IMR-90 (cell line): Measurements from ENCODE around the gene ADAMTS18. TPM values are rescaled to one million over a fixed set of nuclear protein-coding genes. Genes with fewer than 3 reads are reported as not detected.

ENCODE experiments used
- ATAC-seq: fragments of 200-7000 bp; cut with Tn5 transposase; 2 replicates; pipeline ENCODE4 v1.9.1; 2020; ENCODE audit warnings: low read depth, mild to moderate bottlenecking, moderate library complexity
- BruUV-seq: library from RNA; stranded (reverse); fragments of 400-500 nt; replicated peaks from 2 replicates; lab custom pipeline; 2021; lab: Mats Ljungman, UMichigan
- CTCF ChIA-PET: fragments of 300-600 bp; formaldehyde crosslinking; extraction: SDS; loops from one replicate; lab custom pipeline; 2021; ENCODE audit warnings: antibody characterized with exemption; lab: Yijun Ruan, JAX
- POLR2A ChIA-PET: fragments of 300-600 bp; sonication (Branson Sonifier 250); formaldehyde crosslinking; loops from one replicate; lab custom pipeline; 2022; ENCODE audit warnings: antibody characterized with exemption; ENCODE audit not compliant: unreplicated experiment; lab: Charles Lee
- DNase-seq: peaks from one replicate; pipeline ENCODE4 v3.0.0; 2013
- H2AFZ ChIP-seq: replicated peaks from 2 replicates; pipeline ENCODE3; 2013; ENCODE audit warnings: low read length, mild to moderate bottlenecking; ENCODE audit not compliant: poor library complexity
- H2AK5ac ChIP-seq: 2 replicates; pipeline ENCODE4 v1.6.1; 2013; ENCODE audit warnings: low read depth, low read length, inconsistent platforms
- H2AK9ac ChIP-seq: replicated peaks from 2 replicates; pipeline ENCODE3; 2013; ENCODE audit warnings: mild to moderate bottlenecking, low read depth, low read length, moderate library complexity; ENCODE audit not compliant: poor library complexity
- H2BK120ac ChIP-seq: 2 replicates; pipeline ENCODE4 v1.6.1; 2013; ENCODE audit warnings: low read depth, low read length, inconsistent platforms
- H2BK15ac ChIP-seq: 3 replicates; pipeline ENCODE4 v1.6.1; 2013; ENCODE audit warnings: low read depth, low read length, inconsistent platforms
- H2BK20ac ChIP-seq: 2 replicates; pipeline ENCODE4 v1.6.1; 2013; ENCODE audit warnings: low read depth, mild to moderate bottlenecking, inconsistent platforms, low read length, moderate library complexity
- H2BK5ac ChIP-seq: 2 replicates; pipeline ENCODE4 v1.6.1; 2013; ENCODE audit warnings: mild to moderate bottlenecking, low read depth, low read length, inconsistent platforms; ENCODE audit not compliant: poor library complexity, severe bottlenecking
- H3K14ac ChIP-seq: replicated peaks from 2 replicates; pipeline ENCODE4 v1.6.1; 2013; ENCODE audit warnings: low read depth, low read length, inconsistent platforms
- H3K18ac ChIP-seq: 2 replicates; pipeline ENCODE4 v1.6.1; 2013; ENCODE audit warnings: low read depth, low read length, control low read depth
- H3K23ac ChIP-seq: 2 replicates; pipeline ENCODE4 v1.6.1; 2013; ENCODE audit warnings: low read depth, low read length, inconsistent platforms
- H3K27ac ChIP-seq: 2 replicates; pipeline ENCODE4 v1.5.1; 2013; ENCODE audit warnings: mild to moderate bottlenecking, control low read depth, low read length; ENCODE audit not compliant: insufficient read depth
- H3K27me3 ChIP-seq: 2 replicates; pipeline ENCODE4 v1.6.1; 2013; ENCODE audit warnings: low read length; ENCODE audit not compliant: control insufficient read depth, insufficient read depth
- H3K36me3 ChIP-seq: 2 replicates; pipeline ENCODE4 v1.6.1; 2013; ENCODE audit warnings: low read length, mixed read lengths; ENCODE audit not compliant: control insufficient read depth, insufficient read depth
- H3K4ac ChIP-seq: 2 replicates; pipeline ENCODE4 v1.6.1; 2013; ENCODE audit warnings: low read depth, low read length, inconsistent platforms
- H3K4me1 ChIP-seq: 2 replicates; pipeline ENCODE4 v1.6.1; 2013; ENCODE audit warnings: low read length, mixed read lengths; ENCODE audit not compliant: control insufficient read depth, insufficient read depth
- H3K4me2 ChIP-seq: 2 replicates; pipeline ENCODE4 v1.6.1; 2013; ENCODE audit warnings: low read depth, mild to moderate bottlenecking, control low read depth, low read length, moderate library complexity
- H3K4me3 ChIP-seq: 2 replicates; pipeline ENCODE4 v1.5.1; 2013; ENCODE audit warnings: low read depth, mild to moderate bottlenecking, control low read depth, low read length, moderate library complexity; ENCODE audit not compliant: insufficient read depth
- H3K56ac ChIP-seq: 2 replicates; pipeline ENCODE4 v1.6.1; 2013; ENCODE audit warnings: low read length, inconsistent platforms; ENCODE audit not compliant: insufficient read depth; ENCODE audit errors: extremely low read depth
- H3K79me1 ChIP-seq, 2 experiments: 2 replicates each; pipeline ENCODE4 v1.6.1; 2013; ENCODE audit warnings: low read length in 2 of 2, inconsistent platforms in 1 of 2, low read depth in 1 of 2
- H3K9ac ChIP-seq: 2 replicates; pipeline ENCODE4 v1.6.1; 2013; ENCODE audit warnings: low read depth, low read length, control low read depth
- H3K9me1 ChIP-seq: 2 replicates; pipeline ENCODE4 v1.6.1; 2013; ENCODE audit warnings: low read length, inconsistent platforms; ENCODE audit not compliant: insufficient read depth
- H3K9me3 ChIP-seq: 2 replicates; pipeline ENCODE4 v1.6.1; 2013; ENCODE audit warnings: low read length; ENCODE audit not compliant: control insufficient read depth, insufficient read depth
- H4K20me1 ChIP-seq: 2 replicates; pipeline ENCODE4 v1.6.1; 2013; ENCODE audit warnings: low read length, inconsistent platforms; ENCODE audit not compliant: insufficient read depth
- H4K5ac ChIP-seq: 2 replicates; pipeline ENCODE4 v1.6.1; 2013; ENCODE audit warnings: mild to moderate bottlenecking, low read depth, low read length, control low read depth
- H4K8ac ChIP-seq, 2 experiments: 2 replicates each; pipeline ENCODE4 v1.6.1; 2013; ENCODE audit warnings: low read depth in 2 of 2, low read length in 2 of 2, control low read depth in 1 of 2, inconsistent platforms in 1 of 2
- H4K91ac ChIP-seq: 2 replicates; pipeline ENCODE4 v1.6.1; 2013; ENCODE audit warnings: low read depth, low read length, inconsistent platforms; ENCODE audit not compliant: insufficient read depth
- BHLHE40 ChIP-seq: fragments of 150-350 bp; IDR thresholded peaks from 2 replicates; pipeline ENCODE4 v1.6.1; 2016; ENCODE audit warnings: mild to moderate bottlenecking, low read depth, low read length
- CEBPB ChIP-seq: IDR thresholded peaks from 2 replicates; pipeline ENCODE4 v1.6.1; 2012; ENCODE audit warnings: low read depth, low read length, improper control_type of control experiment
- FOS ChIP-seq: fragments of 150-350 bp; IDR thresholded peaks from 2 replicates; pipeline ENCODE4 v1.6.1; 2016; ENCODE audit warnings: low read depth, low read length
- MAZ ChIP-seq: IDR thresholded peaks from 2 replicates; pipeline ENCODE4 v1.6.1; 2012; ENCODE audit warnings: low read depth, mild to moderate bottlenecking, low read length, improper control_type of control experiment, moderate library complexity, borderline replicate concordance
- RFX5 ChIP-seq: IDR thresholded peaks from 2 replicates; pipeline ENCODE4 v1.8.0; 2012; ENCODE audit warnings: low read depth, mild to moderate bottlenecking, low read length, moderate library complexity
- USF2 ChIP-seq: fragments of 150-350 bp; IDR thresholded peaks from 2 replicates; pipeline ENCODE4 v1.6.1; 2017; ENCODE audit warnings: mild to moderate bottlenecking, antibody characterized with exemption, low read length, low read depth
- WGBS, 2 experiments: methylation state at CpG; one replicate each; pipeline versions ENCODE4 v1.1.5 to v1.1.7; 2013; ENCODE audit warnings: missing lambda C conversion rate in 2 of 2; ENCODE audit not compliant: insufficient read length in 1 of 2; ENCODE audit errors: extremely low coverage in 2 of 2; 5-methylcytosine and 5-hydroxymethylcytosine counted together
- dilution Hi-C: fragments of 300-500 bp; cut with HindIII; formaldehyde crosslinking; loops from one replicate; pipeline ENCODE4 v1.14.3; 2018; ENCODE audit warnings: low sequenced_read_pairs; ENCODE audit not compliant: unreplicated experiment
- in situ Hi-C: fragments of 300-500 bp; cut with MboI; formaldehyde crosslinking; loops from 3 replicates; pipeline ENCODE4 v1.14.3; 2019; ENCODE audit warnings: low sequenced_read_pairs, inconsistent platforms, mixed read lengths
- intact Hi-C: fragments of 100-400 bp; cut with micrococcal nuclease; formaldehyde crosslinking; loops from 2 replicates; pipeline ENCODE4 v1.10.0; 2022
- polyA plus RNA-seq, 3 experiments: library from polyadenylated mRNA; depleted of rRNA; stranded (reverse); fragments of >200 nt; gene quantifications; 2 replicates each; pipeline ENCODE4 v1.2.3, GENCODE V29; 2012; ENCODE audit warnings: low replicate concordance in 1 of 3
- total RNA-seq: library from RNA; depleted of rRNA; stranded (reverse); fragments of >200 nt; gene quantifications from 2 replicates; pipeline ENCODE4 v1.2.3, GENCODE V29; 2012

Gene ADAMTS18
- total and polyA plus RNA-seq, 2 of the 4 experiments (the other 2 are of a cell fraction), result not detected

DNA sequence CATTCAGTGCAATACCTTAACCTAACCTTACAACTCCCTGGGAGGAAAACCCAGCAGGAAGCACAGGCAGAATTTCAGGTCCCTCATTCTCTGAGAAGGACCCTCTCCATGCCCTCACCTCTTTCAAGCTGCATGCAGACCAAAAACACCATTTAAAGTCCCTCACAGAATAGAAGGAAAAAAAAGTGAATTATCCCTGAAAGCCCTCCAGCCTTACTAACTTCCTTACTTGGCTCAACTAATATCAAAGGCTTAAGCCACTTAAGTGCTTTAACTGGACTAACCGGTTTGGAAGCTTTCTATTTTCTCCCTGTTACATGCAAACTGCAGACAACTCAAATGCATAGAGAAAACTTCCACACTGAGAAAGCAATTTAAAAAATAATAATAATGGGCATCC, 60.5 kb downstream of the ADAMTS18 start:
- no peak overlapping the region for H2AK5ac ChIP-seq
- H3K4ac ChIP-seq, result no peak overlapping the region
- H2BK15ac ChIP-seq, result no peak overlapping the region
- CTCF ChIA-PET, result no interaction called here
- no peak overlapping the region for H2BK20ac ChIP-seq
- POLR2A ChIA-PET, result no interaction called here
- no peak overlapping the region for H4K5ac ChIP-seq
- no peak overlapping the region for H3K18ac ChIP-seq
- no TSS peak for BruUV-seq
- no peak overlapping the region for H2BK120ac ChIP-seq
- H4K20me1 ChIP-seq, result no peaks in the 10 kb centered on the region
- no peak overlapping the region for H3K4me3 ChIP-seq
- no peak for TF ChIP-seq RFX5
- TF ChIP-seq MAZ, result no peak
- no peak for TF ChIP-seq FOS
- TF ChIP-seq BHLHE40, result no peak
- TF ChIP-seq USF2, result no peak
- no peak for TF ChIP-seq CEBPB
- DNase-seq (no peak), ATAC-seq (no peak)
- no CpG with 5 or more reads among the region's 1 CpG for WGBS, 2 experiments
- H3K36me3 ChIP-seq, result no peaks in the 10 kb centered on the region
- in situ Hi-C loops, result no loop called here
- dilution Hi-C loops, result no loop called here
- H3K56ac ChIP-seq, result no peak overlapping the region
- no peak overlapping the region for H2BK5ac ChIP-seq
- H2AFZ ChIP-seq, result no peak overlapping the region
- no peak overlapping the region for H3K14ac ChIP-seq
- H4K8ac ChIP-seq, result no peak overlapping the region
- H3K27ac ChIP-seq, result no peak overlapping the region
- no peaks in the 10 kb centered on the region for H3K9me3 ChIP-seq
- intact Hi-C loops, result no loop called here
- no peak overlapping the region for H4K91ac ChIP-seq
- H3K4me2 ChIP-seq, result no peak overlapping the region
- H2AK9ac ChIP-seq, result no peak overlapping the region
- no peaks in the 10 kb centered on the region for H3K27me3 ChIP-seq
- H3K23ac ChIP-seq, result no peak overlapping the region
- H3K79me1 ChIP-seq, result no peaks in the 10 kb centered on the region
- no peaks in the 10 kb centered on the region for H3K9me1 ChIP-seq
- H3K9ac ChIP-seq, result no peak overlapping the region
- no peaks in the 10 kb centered on the region for H3K4me1 ChIP-seq
